ENCODE results near the gene PROKR2.
A peak's percentile ranks its signal among the peaks of the same experiment; 100 is the strongest.

The PROKR2 gene

GRCh38 chr20:5316188-5317158 is at the start of gene PROKR2:
PROKR2 (minus strand) TSS chr20:5316954; CDS start chr20:5314369, 2,585 bp downstream.
- DNase-seq = peak in 1 of 2 experiments; percentile 6

DNA sequence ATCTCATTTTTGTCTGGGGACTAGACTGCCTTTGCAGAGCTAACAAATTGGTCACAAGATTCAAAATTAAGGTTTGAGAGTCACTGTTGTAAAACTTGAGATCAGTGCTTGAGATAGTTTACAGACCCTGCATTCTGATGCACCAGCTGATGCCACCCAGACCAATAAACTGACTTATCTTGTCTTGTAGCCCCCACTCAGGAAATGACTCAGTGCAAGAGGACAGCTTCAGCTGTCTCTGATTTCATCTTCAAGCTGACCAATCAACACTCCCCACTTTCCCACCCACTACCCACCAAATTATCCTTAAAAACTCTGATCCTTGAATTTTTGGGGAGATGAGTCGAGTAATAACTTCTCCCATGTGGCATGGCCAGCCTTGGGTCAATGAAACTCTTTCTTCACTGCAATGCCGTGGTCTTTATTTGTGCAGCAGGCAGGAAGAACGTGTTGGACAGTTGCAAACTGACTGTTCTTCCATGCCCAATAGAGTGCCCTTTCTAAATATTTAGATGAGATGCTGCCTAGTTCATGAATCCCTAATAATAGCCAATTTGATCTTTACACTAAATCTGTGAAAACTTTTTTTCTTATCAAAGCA is 48.3 kb upstream of the PROKR2 start:
- DNase-seq = no peak

GRCh38 chr20:5364136-5364821 is 47.5 kb upstream of the PROKR2 start:
- DNase-seq = no peak

GRCh38 chr20:5362771-5363170 is 46.0 kb upstream of the PROKR2 start:
- no peak for DNase-seq

- DNase-seq = no peak
Observed at GRCh38 chr20:5361176-5361575, 44.4 kb upstream of the PROKR2 start.

DNA sequence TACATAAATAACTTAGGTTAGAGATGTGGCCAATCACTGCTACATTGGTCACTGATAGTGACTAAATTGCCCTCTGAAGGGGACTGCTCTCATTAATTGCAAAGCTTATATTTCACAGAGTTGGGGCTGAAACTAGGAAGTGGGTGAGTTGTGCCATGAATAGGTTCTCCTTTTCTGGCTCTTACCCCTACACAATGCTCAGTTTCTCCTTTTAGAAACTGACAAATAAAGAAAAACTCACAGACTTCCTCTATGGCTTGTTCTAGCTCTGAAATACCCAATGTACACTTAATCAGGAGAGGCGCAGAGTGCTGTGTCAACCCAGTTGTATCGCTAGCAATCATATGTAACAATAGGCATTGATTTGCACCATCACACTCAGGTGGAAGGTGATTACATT is 41.2 kb upstream of the PROKR2 start:
- DNase-seq = no peak

DNA sequence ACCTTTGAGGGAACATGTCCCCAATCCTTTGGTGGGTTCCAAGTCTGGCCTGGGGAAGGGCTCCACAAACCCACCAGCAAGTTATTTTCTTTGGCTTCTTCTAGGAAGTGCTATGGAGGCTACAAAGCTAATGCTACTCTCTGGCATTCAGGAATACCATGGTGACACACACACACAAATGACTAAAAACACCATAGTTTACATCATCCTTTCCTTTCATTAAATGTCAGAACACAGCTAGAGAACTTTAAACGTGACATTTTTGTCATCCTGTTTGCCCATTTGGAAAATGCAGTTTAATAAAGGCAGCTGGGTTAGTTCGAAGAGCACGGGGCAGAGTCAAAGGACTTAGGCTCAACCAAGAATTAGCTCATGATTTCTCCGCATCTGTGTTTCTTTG is 40.2 kb upstream of the PROKR2 start:
- DNase-seq = no peak

DNA sequence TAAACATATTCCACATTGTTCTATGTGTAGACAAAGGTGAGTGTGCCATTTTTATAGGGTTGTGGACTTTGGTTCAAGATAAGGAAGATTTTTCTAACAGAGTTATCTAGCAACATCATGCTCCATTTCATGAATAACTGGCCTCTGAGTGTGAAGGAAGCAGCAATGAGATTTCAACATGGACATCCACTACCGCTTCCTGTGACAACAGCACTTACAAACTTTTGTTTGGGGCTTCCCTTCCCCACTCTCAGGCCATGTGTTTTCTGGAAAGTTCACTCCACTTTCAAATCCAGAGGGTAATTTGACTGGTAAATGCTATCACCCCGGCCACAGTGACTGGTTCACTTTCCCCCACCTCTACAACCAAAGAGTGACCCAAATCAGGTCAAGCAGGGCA is 38.1 kb upstream of the PROKR2 start:
- DNase-seq = no peak

GRCh38 chr20:5353624-5354496 is 37.1 kb upstream of the PROKR2 start:
- DNase-seq = no peak

DNA sequence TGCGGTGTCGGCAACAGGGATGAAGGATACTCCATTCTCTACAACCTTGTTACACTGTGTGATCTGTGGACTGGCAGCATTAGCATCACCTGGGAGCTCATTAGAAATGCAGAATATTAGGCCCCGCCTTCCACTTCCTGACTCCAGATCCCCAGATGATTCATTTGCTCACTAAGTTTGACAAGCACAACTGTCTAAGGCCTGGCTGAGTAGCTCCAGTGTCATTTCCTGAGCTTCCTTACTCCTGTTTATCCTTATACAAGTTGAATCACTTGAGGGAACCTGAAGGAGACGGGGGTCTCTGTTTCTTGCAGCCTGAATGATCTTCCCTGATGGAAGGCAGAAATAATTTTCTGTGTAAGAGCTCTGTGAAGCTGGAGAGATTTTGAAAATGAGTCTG is 32.7 kb upstream of the PROKR2 start:
- DNase-seq = no peak

GRCh38 chr20:5342021-5342420 is 25.3 kb upstream of the PROKR2 start:
- DNase-seq = no peak

GRCh38 chr20:5331340-5331739 is 14.6 kb upstream of the PROKR2 start:
- no peak for DNase-seq

DNA sequence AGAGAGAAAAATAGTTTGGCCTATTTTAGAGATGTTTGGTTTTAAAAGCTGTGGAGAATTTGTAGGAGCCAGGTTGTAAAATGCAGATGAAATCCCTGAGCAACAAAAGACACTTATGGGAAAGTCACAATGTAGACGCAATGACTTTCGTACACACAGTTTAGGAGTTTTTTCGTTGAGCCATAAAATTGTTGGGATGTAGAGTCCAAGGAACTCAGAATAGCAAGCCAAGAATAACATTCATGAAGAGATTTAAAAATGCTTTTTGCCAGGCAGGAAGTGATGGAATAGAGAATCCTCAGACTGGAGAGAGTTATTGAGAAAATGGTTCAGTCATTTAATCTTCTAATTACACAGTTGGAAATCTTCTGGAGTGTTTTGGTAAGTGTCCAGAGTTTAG is 11.5 kb upstream of the PROKR2 start:
- no peak for DNase-seq

GRCh38 chr20:5327356-5327755 is 10.6 kb upstream of the PROKR2 start:
- no peak for DNase-seq

GRCh38 chr20:5315807-5316187 is 957 bp downstream of the PROKR2 start:
- DNase-seq = no peak

DNA sequence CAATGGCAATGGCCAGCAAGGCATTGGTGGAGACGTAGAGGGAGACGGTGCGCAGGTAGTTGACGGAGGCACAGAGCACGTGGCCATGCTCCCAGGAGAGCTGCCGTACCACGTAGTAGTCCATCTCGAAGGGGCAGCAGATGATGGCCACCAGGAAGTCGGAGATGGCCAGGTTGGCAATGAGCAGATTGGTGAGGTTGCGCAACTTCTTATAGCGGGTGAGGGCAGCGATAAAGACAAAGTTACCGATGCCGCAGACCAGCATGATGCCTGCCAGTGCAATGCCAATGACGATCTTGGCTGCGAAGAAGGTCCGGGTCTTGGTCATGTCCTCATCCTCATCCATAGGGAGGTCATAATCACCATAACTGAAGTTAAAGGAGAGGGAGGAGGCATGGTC is 2.8 kb downstream of the PROKR2 start:
- DNase-seq = no peak

GRCh38 chr20:5312518-5312917 is 4.2 kb downstream of the PROKR2 start:
- no peak for DNase-seq

DNA sequence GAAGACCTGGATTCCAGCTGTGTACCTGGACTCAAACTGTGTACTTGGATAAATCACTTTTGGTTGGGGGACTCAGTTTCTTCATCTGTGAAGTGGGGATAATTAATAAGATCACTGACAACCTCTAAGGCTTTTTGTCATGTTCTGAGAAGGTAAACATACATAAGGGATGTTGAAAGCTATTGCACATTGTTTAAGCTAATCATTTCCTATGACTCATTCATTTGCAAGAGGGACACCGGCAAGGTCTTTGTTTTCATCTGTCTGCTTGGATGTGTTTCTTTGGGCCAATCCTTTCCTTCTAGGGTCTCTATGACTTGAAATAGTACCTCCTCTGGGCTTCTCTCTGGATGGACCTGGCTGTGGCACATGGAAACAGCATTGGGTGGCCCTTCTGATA is 6.8 kb downstream of the PROKR2 start:
- no peak for DNase-seq

DNA sequence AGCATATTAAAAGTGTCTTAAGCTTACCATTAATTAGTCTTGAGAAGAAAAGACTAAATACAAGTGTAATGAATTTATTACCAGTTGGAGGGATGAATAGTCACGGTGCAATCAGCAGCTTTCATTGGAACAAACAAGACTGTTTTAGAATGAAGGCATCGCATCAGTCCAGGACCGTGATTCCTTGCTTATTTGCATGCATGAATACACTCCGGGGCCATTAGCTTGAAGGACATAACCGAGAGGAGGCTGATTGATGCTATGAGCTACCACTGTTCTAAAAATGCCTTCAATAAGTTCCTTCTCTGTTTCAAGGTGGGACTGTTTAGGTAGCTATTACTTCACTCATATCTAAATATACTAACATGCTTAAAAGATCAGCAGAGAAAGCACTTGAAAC is 17.9 kb downstream of the PROKR2 start:
- DNase-seq = no peak

- no peak for DNase-seq
Observed at GRCh38 chr20:5297280-5298004, 19.3 kb downstream of the PROKR2 start.

- no peak for DNase-seq
Observed at GRCh38 chr20:5290596-5290995, 26.2 kb downstream of the PROKR2 start.

DNA sequence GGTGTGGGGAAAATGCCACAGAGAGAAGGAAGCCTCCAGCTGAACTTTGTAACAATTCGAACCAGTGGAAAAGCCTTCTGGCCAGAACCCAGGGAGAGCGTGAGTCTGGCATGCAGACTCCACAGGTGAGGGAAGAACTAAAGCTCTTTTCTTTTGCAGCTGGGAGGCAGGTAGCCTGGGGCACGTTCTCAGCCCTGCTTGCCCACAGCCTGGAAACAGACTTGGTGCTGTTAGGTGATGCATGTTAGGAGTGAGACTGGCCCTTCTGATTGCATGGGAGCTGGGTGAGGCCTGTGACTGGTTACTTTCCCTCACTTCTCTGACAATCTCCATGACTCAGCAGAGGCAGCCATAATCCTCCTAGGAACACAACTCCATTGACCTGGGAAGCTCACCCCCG is 34.2 kb downstream of the PROKR2 start:
- DNase-seq = no peak

Data from NCI-H2081 (cell line).